Fibroblast of villous mesenchyme (primary cell): ENCODE measurements around the gene SORCS2. TPM values are rescaled to one million over a fixed set of nuclear protein-coding genes. Genes with fewer than 3 reads are reported as not detected.
"Not testable (repeated sequence)": the region's sequence is repeated elsewhere in the genome, so short reads cannot be mapped to it uniquely, and the experiment has no call there.

Experiments
- DNase-seq: peaks from one replicate; pipeline ENCODE4 v3.0.0-alpha.2; 2010; ENCODE audit warnings: low read depth
- H3K4me3 ChIP-seq: 2 replicates; pipeline ENCODE4 v1.5.1; 2011; ENCODE audit warnings: low read depth, mild to moderate bottlenecking, low read length
- CTCF ChIP-seq: IDR thresholded peaks from 2 replicates; pipeline ENCODE4 v1.5.1; 2012; ENCODE audit warnings: low read depth, mild to moderate bottlenecking, low read length; ENCODE audit not compliant: insufficient read depth
- total RNA-seq: library from RNA; depleted of rRNA; stranded (reverse); fragments of >200 nt; gene quantifications from 2 replicates; pipeline ENCODE4 v1.2.3, GENCODE V29; 2012

SORCS2 gene
- total RNA-seq, 1 donor: under 0.01 TPM

DNA sequence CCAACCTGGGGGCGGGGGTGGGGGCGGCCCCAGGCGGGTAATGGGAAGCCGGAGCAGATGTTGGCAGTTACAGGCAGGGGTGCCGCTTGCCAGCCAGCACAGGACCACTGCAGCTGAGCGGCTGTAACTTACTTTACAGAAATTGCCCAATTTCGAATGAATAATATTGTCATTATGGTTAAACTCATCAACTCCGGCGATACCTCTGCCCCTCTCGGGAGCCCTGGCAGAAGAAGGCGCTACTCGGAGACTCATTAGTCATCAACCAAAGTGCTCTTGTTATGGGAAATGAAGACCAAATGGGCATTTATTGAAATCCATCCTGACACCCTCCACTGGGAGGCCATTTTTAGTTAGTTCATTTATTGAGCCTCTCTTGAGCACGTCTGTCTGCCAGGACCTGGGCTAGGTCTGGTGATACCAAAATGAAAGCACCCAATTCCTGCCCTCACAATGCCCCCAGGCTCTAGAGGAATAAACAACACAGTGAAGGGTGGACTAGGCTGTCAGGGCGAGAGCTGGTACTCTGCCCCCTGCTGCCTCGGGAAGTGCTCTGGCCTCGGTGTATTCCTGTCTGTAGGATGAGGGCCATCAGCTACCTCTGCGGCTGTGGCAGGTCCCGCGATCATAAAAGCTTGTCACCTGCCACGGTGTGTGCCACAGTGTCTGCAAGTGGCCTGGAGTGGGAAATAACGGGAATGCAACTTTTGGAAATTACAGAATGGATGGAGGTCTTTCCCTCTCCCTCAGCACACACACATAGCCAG is 401.5 kb downstream of the SORCS2 start:
- TF ChIP-seq CTCF: no peak
- DNase-seq: no peak
- no peak overlapping the region for H3K4me3 ChIP-seq

DNA sequence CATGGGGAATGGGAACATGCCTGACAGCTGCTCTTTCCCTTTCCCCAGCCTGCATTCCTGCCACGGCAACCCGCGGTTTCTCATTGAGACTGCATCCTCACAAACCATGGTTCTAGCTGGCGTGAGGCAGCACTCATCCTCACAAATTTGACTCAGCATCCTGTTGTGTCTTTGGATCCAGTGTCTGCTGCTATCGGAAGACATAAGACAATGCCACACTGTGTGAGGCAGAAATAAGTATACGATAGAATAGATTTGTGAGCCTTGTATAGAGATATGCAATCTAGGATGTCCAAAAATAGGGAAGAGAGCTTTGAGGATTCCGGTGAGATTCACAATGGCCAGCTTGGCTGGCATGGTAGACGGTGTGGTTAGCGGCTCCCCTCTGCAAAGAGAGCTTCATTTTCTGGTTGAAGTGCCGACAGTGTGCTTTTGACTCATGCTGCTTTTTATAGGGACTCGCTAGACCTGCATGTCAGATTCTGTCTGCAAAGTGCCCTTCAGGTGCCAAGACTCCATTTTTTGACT is 403.7 kb downstream of the SORCS2 start:
- no peak for DNase-seq
- no peak overlapping the region for H3K4me3 ChIP-seq
- no peak for TF ChIP-seq CTCF

DNA sequence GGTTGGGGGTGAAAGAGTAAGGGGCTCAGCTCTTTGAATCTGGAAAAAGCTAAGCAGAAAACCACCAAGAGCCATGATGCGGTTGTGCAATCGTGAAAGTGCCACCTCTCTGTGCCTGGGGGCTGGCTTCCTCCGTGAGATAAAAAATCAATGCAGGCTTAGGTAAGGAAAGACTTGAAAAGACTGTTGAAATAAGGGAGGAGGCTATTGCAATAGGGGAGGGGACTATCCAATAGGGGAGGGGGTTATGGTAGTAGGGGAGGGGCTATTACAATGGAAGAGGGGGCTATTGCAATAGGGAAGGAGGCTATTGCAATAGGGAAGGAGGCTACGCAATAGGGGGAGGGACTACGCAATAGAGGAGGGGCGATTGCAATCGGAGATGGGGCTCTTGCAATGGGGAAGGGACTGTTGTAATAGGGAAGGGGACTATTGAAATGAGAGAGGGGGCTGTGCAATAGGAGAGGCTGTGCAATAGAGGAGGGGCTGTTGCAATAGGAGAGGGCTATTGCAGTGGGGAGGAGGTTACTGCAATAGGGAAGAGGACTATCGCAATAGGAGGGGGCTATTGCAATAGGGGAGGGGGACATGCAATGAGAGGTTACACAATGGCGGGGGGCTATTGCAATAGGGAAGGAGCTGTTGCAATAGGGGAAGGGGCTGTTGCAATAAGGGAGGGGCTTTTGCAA is 404.7 kb downstream of the SORCS2 start:
- no peak for DNase-seq
- no peak overlapping the region for H3K4me3 ChIP-seq
- no peak for TF ChIP-seq CTCF

DNA sequence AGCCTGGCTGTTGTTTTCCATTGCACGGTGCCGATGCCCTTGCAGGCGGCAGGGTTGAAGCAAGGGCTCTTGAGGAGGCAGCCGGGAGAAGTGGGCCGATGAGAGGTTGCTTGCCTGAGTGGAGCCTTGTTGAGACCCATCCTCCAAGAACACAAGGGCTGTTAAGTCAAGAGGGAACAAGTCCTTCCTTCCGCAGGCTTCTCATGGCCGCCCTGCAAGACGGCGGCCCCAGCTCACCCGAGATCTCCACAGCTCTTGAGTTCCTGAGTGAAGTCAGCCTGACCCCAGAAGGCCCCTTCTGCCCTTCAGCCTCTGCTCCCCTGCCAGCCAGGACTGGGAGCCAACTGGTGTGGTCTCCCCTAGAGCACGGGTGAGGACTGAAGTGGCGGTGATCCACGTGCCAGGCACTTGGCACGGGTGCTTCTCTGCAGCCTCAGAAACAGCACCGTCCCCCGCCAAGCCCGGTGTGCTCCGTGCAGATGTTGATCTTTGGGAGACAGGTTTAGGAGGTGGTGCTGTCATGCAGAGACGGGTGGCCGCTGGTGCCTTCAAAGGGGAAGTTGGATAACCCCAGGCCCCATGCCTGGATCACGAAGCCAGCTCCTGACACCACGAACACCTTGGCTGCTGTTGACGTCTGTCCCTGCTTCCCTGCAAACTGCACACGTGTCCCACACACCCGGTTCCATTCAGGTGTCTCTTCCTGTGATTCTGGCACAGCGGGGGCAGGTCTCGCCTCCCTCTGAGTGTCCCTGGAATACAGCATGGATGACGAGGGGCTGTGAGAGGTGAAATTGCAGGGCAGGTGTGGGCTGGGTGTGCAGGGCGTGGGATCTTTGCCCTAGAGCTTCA is 406.8 kb downstream of the SORCS2 start:
- H3K4me3 ChIP-seq: no peak overlapping the region
- TF ChIP-seq CTCF: no peak
- DNase-seq: no peak

- no peak overlapping the region for H3K4me3 ChIP-seq
- no peak for DNase-seq
- TF ChIP-seq CTCF: no peak
These were observed 407.9 kb downstream of the SORCS2 start for GRCh38 chr4:7600247-7600646.

DNA sequence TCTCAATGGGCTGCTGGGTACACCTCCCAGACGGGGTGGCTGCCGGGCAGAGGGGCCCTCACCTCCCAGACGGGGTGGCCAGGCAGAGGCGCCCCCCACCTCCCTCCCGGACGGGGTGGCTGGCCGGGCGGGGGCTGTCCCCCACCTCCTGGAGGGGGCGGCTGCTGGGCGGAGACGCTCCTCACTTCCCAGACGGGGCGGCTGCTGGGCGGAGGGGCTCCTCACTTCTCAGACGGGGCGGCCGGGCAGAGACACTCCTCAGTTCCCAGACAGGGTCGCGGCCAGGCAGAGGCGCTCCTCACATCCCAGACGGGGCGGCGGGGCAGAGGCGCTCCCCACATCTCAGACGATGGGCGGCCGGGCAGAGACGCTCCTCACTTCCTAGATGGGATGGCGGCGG is 409.8 kb downstream of the SORCS2 start:
- DNase-seq, H3K4me3 ChIP-seq: not testable (repeated sequence)
